ENCODE measurements around the gene ADAP1.

ADAP1 gene

GRCh38 chr7:889391-889790 lies 65.1 kb downstream of the ADAP1 start:
- DNase-seq, result no peak

- no peak for DNase-seq
Measured at GRCh38 chr7:889025-889390, 65.5 kb downstream of the ADAP1 start.

- DNase-seq, result no peak
Measured at GRCh38 chr7:888081-889024, 66.1 kb downstream of the ADAP1 start.

GRCh38 chr7:887488-887820 lies 67.0 kb downstream of the ADAP1 start:
- no peak for DNase-seq

- DNase-seq, result no peak
Measured at GRCh38 chr7:886626-887487, 67.6 kb downstream of the ADAP1 start.

GRCh38 chr7:885893-886625 lies 68.4 kb downstream of the ADAP1 start:
- DNase-seq, result no peak

DNA sequence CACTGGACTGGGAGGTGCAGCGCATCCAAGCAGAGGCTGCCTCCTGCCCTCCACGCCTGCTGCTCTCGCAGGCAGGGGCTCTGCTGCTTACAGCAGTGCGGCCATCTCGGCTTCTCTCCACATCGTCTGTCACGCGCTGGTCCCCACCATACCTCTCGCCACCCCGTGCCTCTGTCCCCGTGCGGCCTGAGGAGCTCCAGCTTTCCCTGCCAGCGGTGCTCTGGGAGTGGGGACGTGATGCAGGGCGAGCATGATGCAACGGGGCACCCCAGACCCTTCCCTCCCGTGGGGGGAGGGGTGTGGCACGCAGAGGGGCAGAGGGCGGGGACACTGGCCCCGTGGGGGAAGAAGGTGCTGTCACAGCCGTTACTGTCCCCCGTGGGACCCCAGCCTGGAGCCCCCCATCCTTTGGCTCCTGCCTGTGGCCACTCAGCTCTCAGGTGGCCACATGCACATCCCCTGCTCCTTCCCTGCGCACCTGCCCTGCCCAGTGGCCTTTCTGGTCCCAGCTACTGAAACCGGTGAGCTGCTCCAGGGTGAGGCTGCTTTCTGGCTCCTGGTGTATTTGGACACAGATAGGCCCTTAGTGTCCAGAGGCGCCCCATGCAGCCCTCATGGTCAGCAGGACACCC lies 69.1 kb downstream of the ADAP1 start:
- DNase-seq, result no peak

DNA sequence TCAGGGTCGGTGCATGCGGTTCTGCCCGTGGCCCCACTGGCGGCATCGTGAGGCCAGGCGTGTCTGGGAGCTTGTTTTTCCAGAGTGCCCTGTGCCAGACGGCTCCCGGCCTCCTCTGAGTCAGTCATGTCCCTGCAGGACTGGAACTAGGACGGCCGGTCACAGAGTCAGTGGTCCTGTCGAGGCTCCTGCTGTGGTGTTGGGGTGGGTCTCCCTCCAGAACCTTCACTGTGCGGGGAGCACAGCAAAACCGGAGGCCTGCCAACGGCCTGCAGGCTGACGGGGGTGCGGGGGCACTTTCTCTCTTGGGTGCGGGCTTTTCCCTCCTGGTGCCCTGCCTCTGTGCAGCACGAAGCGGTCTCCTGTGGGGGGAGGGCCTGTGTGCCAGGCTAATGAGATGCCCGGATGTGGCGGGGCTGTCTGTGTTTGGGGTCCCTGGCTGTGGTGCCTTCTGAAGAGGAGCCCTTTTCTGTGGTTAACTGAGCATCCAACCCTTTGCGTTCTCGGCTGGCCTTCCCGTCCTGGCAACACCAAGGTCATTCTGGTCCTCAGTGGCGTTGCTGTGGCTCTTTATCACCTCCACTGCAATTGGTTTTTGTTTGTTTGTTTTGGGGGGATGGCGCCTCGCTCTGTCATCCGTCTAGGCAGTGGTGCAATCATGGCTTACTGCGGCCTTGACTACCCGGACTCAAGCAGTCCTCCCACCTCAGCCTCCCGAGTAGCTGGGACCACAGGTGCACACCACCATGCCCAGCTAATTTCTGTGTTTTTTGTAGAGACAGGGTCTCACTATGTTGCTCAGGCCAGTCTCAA lies 70.1 kb downstream of the ADAP1 start:
- no peak for DNase-seq

DNA sequence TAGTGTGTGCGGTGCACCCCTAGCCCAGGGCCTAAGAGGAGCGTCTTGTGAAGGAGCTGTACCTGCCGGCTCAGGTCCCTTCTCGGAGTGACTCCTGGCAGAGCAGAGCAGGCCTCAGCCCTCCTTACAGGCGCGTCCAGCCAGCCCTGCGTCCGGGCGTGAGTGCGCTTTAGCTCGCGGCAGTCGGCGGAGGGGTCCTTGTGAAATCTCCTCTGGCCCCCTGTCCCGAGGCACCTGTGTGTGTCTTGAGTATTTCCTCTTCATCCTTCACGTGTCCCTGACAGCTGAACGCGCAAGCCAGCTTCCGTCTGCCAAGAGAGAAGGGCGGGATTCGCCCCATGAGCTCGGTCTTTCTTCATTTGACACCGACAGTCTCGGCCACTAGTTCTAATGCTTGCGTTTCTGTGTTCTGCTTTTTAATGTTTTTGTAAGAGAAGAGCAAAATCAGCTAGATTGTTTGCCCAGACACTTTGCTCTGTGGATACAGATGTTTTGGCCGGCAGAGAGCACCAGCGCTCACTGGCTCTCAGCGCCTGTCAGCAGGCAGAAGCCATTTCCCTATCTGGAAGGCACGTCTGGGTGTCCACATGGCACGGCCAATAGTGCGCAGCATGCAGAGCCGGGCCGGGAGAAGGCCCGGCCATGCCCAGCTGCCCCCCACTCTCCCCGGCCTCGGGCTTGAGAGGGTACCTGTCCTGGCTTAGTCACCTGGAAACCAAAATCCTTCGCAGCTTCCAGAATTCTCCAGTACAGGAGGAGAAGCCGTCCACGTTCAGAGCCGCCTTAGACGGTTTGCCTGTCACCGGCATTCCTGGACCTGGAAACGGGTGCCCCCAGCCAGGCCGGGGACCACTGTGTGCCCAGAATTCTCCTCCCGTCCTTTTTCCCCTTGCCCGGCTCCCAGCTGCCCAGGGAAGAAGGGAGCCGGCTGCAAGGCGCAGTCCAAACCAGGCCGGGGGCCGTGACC lies 71.1 kb downstream of the ADAP1 start:
- DNase-seq, result no peak

DNA sequence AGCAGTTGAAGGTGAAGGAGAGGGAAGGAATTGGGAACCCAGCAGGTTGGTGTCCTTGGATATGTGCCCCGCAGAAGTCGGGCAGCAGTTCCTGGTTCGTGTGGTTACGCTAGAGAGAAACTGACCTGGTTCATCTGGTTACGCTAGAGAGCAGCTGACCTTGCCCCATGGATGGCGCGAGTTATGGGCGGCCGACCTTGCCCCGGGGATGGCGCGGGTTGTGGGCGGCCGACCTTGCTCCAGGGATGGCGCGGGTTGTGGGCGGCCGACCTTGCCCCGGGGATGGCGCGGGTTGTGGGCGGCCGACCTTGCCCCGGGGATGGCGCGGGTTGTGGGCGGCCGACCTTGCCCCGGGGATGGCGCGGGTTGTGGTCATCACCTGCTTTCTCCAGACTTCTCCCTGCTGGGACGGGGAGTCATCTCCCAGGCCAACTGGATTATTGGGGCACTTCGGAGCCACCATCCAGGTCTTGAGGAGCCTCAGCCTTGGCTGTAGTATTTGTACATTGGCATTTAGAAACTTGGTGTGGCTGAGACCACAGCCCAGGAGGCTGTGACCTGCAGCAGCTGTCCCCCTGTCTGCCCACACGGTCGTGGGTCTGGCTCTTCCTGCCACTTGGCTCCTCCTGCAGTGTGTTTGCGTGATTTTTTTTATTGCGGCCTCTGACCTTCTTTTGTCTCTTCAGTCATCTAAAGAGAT lies 72.0 kb downstream of the ADAP1 start:
- DNase-seq, result no peak

DNA sequence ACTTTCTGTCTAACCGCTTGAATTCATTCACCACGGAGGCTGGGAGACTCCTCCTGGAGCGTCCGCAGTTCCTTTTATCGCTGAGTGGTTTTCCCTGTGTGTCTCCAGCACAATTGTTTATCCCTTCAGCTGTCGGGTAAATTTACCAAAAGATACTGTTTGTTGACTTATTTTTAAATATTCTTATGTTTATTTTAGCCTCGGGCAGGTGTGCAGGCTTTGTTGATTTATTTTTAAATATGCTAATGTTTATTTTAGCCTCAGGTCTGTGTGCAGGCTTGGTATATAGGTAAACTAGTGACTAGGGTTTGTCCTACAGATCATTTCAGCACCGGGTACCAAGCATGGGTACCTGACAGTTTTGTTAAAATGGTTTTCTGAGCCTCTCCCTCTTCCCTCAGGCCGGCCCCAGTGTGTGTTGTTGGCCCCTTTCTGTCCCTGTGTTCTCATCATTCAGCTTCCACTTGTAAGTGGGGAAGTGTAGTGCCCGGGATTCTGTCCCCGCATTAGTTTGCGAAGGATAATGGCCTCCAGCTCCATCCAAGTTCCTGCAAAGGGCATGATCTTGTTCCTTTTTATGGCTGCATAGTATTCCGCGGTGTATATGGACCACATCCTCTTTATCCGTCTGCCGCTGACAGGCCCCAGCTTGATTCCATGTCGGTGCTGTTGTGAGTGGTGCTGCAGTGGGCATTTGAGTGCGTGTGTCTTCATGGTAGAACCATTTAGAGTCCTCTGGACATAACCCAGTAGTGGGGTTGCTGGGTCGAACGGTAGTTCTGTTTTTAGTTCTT lies 72.8 kb downstream of the ADAP1 start:
- DNase-seq, result no peak

GRCh38 chr7:880450-880849 lies 74.0 kb downstream of the ADAP1 start:
- no peak for DNase-seq

- no peak for DNase-seq
Measured at GRCh38 chr7:879706-880105, 74.8 kb downstream of the ADAP1 start.

GRCh38 chr7:879093-879492 lies 75.4 kb downstream of the ADAP1 start:
- no peak for DNase-seq

DNA sequence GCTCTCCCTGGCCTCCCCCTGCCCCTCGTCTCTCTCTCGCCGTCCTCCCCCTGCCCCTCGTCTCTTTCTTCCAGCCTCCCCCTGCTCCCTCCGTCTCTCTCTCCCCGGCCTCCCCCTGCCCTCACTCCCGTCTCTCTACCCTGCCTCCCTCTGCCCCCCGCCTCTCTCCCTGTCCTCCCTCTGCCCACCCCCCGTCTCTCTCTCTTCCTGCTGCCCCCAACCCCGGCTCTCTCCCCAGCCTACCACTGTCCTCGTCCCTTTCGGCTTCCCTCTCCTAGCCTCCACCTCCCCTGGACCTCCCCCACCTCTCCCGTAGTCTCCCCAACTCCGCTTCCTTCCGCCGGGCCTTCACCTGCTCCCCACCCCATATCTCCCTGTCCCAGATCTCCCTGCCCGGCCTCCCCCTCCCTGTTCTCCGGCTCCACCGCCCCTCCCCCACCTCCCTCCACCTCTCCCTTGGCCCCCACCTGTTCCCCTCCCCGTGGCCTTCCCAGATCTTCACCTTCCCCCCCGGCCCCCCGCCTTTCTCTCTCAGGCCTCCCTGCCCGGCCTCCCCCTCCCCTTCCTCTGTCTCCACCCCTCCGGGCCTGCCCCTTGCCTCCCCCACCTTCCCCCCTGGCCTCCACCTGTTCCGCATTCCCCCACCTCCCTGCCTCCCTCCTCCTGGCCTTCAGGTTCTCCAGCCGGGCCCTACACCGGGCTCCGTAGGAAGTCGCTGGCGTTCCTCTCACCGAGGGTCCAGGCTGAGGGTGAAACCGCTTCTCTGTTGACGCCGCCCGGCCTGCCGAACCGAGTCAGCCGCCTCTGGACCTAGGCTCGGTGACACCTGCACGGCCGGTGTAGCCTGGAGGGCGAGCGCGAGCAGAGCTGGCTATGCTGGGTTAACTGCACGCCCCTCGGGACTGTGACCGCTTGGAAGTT lies 76.9 kb downstream of the ADAP1 start:
- no peak for DNase-seq

GRCh38 chr7:876972-877311 lies 77.5 kb downstream of the ADAP1 start:
- DNase-seq, result peak in 1 of 2 donors; percentile 36

DNA sequence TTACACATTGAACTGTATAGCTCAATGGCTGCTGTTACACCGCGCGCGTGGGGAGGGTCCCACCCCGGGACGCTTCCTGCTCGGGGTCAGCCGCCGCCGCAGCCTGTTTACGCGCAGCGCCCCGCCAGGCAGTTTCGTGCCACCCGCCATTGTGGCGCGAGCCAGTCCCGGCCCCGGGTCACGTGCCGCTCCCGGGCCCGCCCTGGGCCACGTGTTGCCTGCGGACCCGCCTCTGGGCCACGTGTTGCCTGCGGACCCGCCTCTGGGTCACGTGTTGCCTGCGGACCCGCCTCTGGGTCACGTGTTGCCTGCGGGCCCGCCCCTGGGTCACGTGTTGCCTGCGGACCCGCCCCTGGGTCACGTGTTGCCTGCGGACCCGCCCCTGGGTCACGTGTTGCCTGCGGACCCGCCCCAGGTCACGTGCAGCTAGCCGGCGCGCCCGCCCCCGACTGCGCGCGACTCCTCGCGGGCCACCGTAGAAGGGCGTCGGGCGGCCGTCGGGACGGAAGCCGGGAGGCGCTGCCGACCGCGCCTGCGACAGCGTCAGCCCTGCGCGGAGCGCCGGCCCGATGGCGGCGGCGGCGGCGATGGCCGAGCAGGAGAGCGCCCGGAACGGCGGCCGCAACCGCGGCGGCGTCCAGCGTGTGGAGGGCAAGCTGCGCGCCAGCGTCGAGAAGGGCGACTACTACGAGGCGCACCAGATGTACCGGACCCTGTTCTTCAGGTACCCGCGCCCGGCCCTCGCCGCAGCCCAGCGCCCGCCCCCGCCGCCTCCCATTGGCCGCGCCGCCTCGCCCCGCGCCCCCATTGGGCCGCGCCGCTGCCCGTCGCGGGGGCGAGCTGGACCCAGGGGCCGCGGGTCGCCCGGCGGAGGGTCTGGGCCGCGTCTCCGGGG lies 78.2 kb downstream of the ADAP1 start, which contains the start of gene GET4:
Gene GET4, plus strand, starts transcription at position 478 of the 895 bp plus-strand sequence. Its CDS starts 92 bp downstream, at position 570.
- peak; percentile 93 to 98 for DNase-seq

Measured in activated CD4-positive, alpha-beta T cell treated with anti-CD3 and anti-CD28 coated beads for 4 hours (primary cell).